ENCODE results near the gene WEE1.

Gene WEE1

GRCh38 chr11:9573775-9574621, 528 bp downstream of the WEE1 start:
- TF ChIP-seq ESRRG (CRISPR knock-in tag; IDR thresholded peaks at IDR 0.05): no peak
- TF ChIP-seq BACH2 (CRISPR knock-in tag; IDR thresholded peaks at IDR 0.05; ENCODE audit: borderline replicate concordance): no peak
- ATAC-seq: no peak

- TF ChIP-seq GLIS3 (CRISPR knock-in tag; IDR thresholded peaks at IDR 0.05) (no peak), BACH2 (CRISPR knock-in tag; IDR thresholded peaks at IDR 0.05; ENCODE audit: borderline replicate concordance) (no peak), RARB (CRISPR knock-in tag; IDR thresholded peaks at IDR 0.05) (no peak), TOX (CRISPR knock-in tag; IDR thresholded peaks at IDR 0.05; ENCODE audit: borderline replicate concordance) (no peak), ARNTL (CRISPR knock-in tag; IDR thresholded peaks at IDR 0.05; ENCODE audit: borderline replicate concordance, low read depth) (no peak), ZC3H10 (CRISPR knock-in tag; IDR thresholded peaks at IDR 0.05) (no peak), PATZ1 (CRISPR knock-in tag; IDR thresholded peaks at IDR 0.05; ENCODE audit: borderline replicate concordance) (no peak), POU6F1 (CRISPR knock-in tag; IDR thresholded peaks at IDR 0.05; ENCODE audit: borderline replicate concordance, low read depth) (no peak)
- ATAC-seq: 0 out of 3 replicates have a peak, but pooled peaks have one; percentile 1
Observed at GRCh38 chr11:9574622-9575259, 1.3 kb downstream of the WEE1 start.

- ATAC-seq: peak; percentile 53
- TF ChIP-seq ZNF70 (CRISPR knock-in tag; IDR thresholded peaks at IDR 0.05): no peak
- TF ChIP-seq ISL1 (CRISPR knock-in tag; IDR thresholded peaks at IDR 0.05): no peak
- TF ChIP-seq TSHZ2 (CRISPR knock-in tag; IDR thresholded peaks at IDR 0.05): no peak
- no peak for TF ChIP-seq OSR1 (CRISPR knock-in tag; IDR thresholded peaks at IDR 0.05)
- TF ChIP-seq ZNF8 (CRISPR knock-in tag; IDR thresholded peaks at IDR 0.05): no peak
- no peak for TF ChIP-seq SNAI2 (CRISPR knock-in tag; IDR thresholded peaks at IDR 0.05)
- no peak for TF ChIP-seq GLIS3 (CRISPR knock-in tag; IDR thresholded peaks at IDR 0.05)
- no peak for TF ChIP-seq ZNF565 (CRISPR knock-in tag; conservative IDR thresholded peaks at IDR 0.05; ENCODE audit: low read depth)
- no peak for TF ChIP-seq ZFP30 (CRISPR knock-in tag; IDR thresholded peaks at IDR 0.05)
- no peak for TF ChIP-seq ESRRG (CRISPR knock-in tag; IDR thresholded peaks at IDR 0.05)
- TF ChIP-seq PPARA (CRISPR knock-in tag; IDR thresholded peaks at IDR 0.05; ENCODE audit: borderline replicate concordance): no peak
- no peak for TF ChIP-seq CREB5 (CRISPR knock-in tag; IDR thresholded peaks at IDR 0.05; ENCODE audit: low read depth)
- TF ChIP-seq PATZ1 (CRISPR knock-in tag; IDR thresholded peaks at IDR 0.05; ENCODE audit: borderline replicate concordance): no peak
- TF ChIP-seq BACH2 (CRISPR knock-in tag; IDR thresholded peaks at IDR 0.05; ENCODE audit: borderline replicate concordance): no peak
- TF ChIP-seq TCF4 (CRISPR knock-in tag; IDR thresholded peaks at IDR 0.05; ENCODE audit: borderline replicate concordance): no peak
- no peak for TF ChIP-seq TOX (CRISPR knock-in tag; IDR thresholded peaks at IDR 0.05; ENCODE audit: borderline replicate concordance)
Observed at GRCh38 chr11:9575260-9576240, 2.1 kb downstream of the WEE1 start.
